HL-60 (cell line): Measurements from ENCODE around the gene UBR4.

ENCODE experiments used
- POLR2AphosphoS5 ChIP-seq: IDR thresholded peaks from 2 replicates; pipeline ENCODE4 v1.6.1; 2012; ENCODE audit warnings: low read depth
- TF ChIP-seq, protein P1 (sequence below): IDR thresholded peaks from one replicate; pipeline ENCODE4 v1.5.1; 2011; ENCODE audit warnings: low read length, control low read depth, inconsistent platforms; ENCODE audit not compliant: insufficient read depth
- TF ChIP-seq, protein P2 (sequence below): IDR thresholded peaks from 2 replicates; pipeline ENCODE4 v1.6.1; 2012; ENCODE audit warnings: low read depth; ENCODE audit not compliant: insufficient replicate concordance

DNA sequence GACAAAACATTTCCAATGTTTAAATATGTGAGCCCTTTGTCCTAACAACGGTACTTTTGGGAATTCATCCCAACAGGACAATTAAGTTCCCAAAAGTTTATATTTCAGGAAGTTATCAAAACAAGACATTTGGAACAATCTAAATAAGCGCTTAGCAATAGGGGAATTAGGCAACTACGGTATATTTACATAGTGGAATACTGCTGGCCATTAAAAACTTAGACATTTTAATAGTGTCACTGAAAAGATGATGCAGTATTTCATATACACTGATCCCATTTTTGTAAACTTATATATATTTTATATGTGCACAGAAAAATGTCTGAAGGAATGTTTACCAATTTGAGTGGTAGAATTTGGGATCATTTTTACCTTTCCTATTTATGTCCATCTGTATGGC lies 20.8 kb downstream of the UBR4 start:
- TF ChIP-seq, protein P1, sequence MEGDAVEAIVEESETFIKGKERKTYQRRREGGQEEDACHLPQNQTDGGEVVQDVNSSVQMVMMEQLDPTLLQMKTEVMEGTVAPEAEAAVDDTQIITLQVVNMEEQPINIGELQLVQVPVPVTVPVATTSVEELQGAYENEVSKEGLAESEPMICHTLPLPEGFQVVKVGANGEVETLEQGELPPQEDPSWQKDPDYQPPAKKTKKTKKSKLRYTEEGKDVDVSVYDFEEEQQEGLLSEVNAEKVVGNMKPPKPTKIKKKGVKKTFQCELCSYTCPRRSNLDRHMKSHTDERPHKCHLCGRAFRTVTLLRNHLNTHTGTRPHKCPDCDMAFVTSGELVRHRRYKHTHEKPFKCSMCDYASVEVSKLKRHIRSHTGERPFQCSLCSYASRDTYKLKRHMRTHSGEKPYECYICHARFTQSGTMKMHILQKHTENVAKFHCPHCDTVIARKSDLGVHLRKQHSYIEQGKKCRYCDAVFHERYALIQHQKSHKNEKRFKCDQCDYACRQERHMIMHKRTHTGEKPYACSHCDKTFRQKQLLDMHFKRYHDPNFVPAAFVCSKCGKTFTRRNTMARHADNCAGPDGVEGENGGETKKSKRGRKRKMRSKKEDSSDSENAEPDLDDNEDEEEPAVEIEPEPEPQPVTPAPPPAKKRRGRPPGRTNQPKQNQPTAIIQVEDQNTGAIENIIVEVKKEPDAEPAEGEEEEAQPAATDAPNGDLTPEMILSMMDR, result no peak
- no peak for TF ChIP-seq POLR2AphosphoS5
- TF ChIP-seq, protein P2, sequence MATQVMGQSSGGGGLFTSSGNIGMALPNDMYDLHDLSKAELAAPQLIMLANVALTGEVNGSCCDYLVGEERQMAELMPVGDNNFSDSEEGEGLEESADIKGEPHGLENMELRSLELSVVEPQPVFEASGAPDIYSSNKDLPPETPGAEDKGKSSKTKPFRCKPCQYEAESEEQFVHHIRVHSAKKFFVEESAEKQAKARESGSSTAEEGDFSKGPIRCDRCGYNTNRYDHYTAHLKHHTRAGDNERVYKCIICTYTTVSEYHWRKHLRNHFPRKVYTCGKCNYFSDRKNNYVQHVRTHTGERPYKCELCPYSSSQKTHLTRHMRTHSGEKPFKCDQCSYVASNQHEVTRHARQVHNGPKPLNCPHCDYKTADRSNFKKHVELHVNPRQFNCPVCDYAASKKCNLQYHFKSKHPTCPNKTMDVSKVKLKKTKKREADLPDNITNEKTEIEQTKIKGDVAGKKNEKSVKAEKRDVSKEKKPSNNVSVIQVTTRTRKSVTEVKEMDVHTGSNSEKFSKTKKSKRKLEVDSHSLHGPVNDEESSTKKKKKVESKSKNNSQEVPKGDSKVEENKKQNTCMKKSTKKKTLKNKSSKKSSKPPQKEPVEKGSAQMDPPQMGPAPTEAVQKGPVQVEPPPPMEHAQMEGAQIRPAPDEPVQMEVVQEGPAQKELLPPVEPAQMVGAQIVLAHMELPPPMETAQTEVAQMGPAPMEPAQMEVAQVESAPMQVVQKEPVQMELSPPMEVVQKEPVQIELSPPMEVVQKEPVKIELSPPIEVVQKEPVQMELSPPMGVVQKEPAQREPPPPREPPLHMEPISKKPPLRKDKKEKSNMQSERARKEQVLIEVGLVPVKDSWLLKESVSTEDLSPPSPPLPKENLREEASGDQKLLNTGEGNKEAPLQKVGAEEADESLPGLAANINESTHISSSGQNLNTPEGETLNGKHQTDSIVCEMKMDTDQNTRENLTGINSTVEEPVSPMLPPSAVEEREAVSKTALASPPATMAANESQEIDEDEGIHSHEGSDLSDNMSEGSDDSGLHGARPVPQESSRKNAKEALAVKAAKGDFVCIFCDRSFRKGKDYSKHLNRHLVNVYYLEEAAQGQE, result no peak
